ENCODE results near the gene PPHLN1.

Gene PPHLN1

GRCh38 chr12:42442311-42442759 is 116.4 kb downstream of the PPHLN1 start:
- no peak overlapping the region for H3K4me3 ChIP-seq (ENCODE audit: low read depth, low read length)
- no peak for TF ChIP-seq CTCF (IDR thresholded peaks at IDR 0.05; ENCODE audit: borderline replicate concordance, insufficient read depth, low read depth, low read length)

- H3K4me3 ChIP-seq (ENCODE audit: low read depth, low read length), result no peak overlapping the region
- no peak for TF ChIP-seq CTCF (IDR thresholded peaks at IDR 0.05; ENCODE audit: borderline replicate concordance, insufficient read depth, low read depth, low read length)
These were observed 116.9 kb downstream of the PPHLN1 start for GRCh38 chr12:42442888-42443287.

- TF ChIP-seq CTCF (IDR thresholded peaks at IDR 0.05; ENCODE audit: borderline replicate concordance, insufficient read depth, low read depth, low read length), result no peak
- H3K4me3 ChIP-seq (ENCODE audit: low read depth, low read length), result no peak overlapping the region
These were observed 118.4 kb downstream of the PPHLN1 start for GRCh38 chr12:42444192-42444943.

- TF ChIP-seq CTCF (IDR thresholded peaks at IDR 0.05; ENCODE audit: borderline replicate concordance, insufficient read depth, low read depth, low read length), result no peak
- H3K4me3 ChIP-seq (ENCODE audit: low read depth, low read length), result no peak overlapping the region
These were observed 119.9 kb downstream of the PPHLN1 start for GRCh38 chr12:42445891-42446290.

- H3K4me3 ChIP-seq (ENCODE audit: low read depth, low read length), result no peak overlapping the region
- TF ChIP-seq CTCF (IDR thresholded peaks at IDR 0.05; ENCODE audit: borderline replicate concordance, insufficient read depth, low read depth, low read length), result no peak
These were observed 120.8 kb downstream of the PPHLN1 start for GRCh38 chr12:42446761-42447160.

- H3K4me3 ChIP-seq (ENCODE audit: low read depth, low read length), result no peak overlapping the region
- TF ChIP-seq CTCF (IDR thresholded peaks at IDR 0.05; ENCODE audit: borderline replicate concordance, insufficient read depth, low read depth, low read length), result no peak
These were observed 121.4 kb downstream of the PPHLN1 start for GRCh38 chr12:42447371-42447786.

- no peak overlapping the region for H3K4me3 ChIP-seq (ENCODE audit: low read depth, low read length)
- no peak for TF ChIP-seq CTCF (IDR thresholded peaks at IDR 0.05; ENCODE audit: borderline replicate concordance, insufficient read depth, low read depth, low read length)
These were observed 122.9 kb downstream of the PPHLN1 start for GRCh38 chr12:42448841-42449240.

Data from GM12875 (cell line).